HG03066 (cell line): ENCODE measurements around the gene GUK1.
"Not testable (repeated sequence)": the region's sequence is repeated elsewhere in the genome, so short reads cannot be mapped to it uniquely, and the experiment has no call there.

Experiments
- ATAC-seq: cut with Tn5 transposase; IDR thresholded peaks from one replicate; pipeline ENCODE4 v1.9.1; 2021; ENCODE audit warnings: low read depth; ENCODE audit not compliant: unreplicated experiment

Gene GUK1

GRCh38 chr1:228175316-228176023 is 35.4 kb downstream of the GUK1 start:
- ATAC-seq: no peak

GRCh38 chr1:228176024-228176395 is 35.9 kb downstream of the GUK1 start:
- ATAC-seq: no peak

GRCh38 chr1:228176461-228177182 is 36.5 kb downstream of the GUK1 start:
- ATAC-seq: no peak

GRCh38 chr1:228177183-228177475 is 37.0 kb downstream of the GUK1 start:
- no peak for ATAC-seq

GRCh38 chr1:228177721-228178710 is 37.9 kb downstream of the GUK1 start:
- ATAC-seq: no peak

- no peak for ATAC-seq
Measured at GRCh38 chr1:228178737-228179684, 38.9 kb downstream of the GUK1 start.

GRCh38 chr1:228180271-228180958 is 40.3 kb downstream of the GUK1 start:
- no peak for ATAC-seq

GRCh38 chr1:228180959-228181644 is 41.0 kb downstream of the GUK1 start:
- no peak for ATAC-seq

GRCh38 chr1:228181645-228182034 is 41.6 kb downstream of the GUK1 start:
- ATAC-seq: no peak

- ATAC-seq: no peak
Measured at GRCh38 chr1:228182296-228183030, 42.4 kb downstream of the GUK1 start.

GRCh38 chr1:228184152-228184551 is 44.1 kb downstream of the GUK1 start:
- ATAC-seq: no peak

- no peak for ATAC-seq
Measured at GRCh38 chr1:228185641-228185965, 45.5 kb downstream of the GUK1 start.

GRCh38 chr1:228188249-228188648 is 48.2 kb downstream of the GUK1 start:
- ATAC-seq: not testable (repeated sequence)

- ATAC-seq: no peak
Measured at GRCh38 chr1:228190182-228190581, 50.1 kb downstream of the GUK1 start.

GRCh38 chr1:228190778-228191177 is 50.7 kb downstream of the GUK1 start:
- no peak for ATAC-seq

- no peak for ATAC-seq
Measured at GRCh38 chr1:228194436-228194835, 54.4 kb downstream of the GUK1 start.

- no peak for ATAC-seq
Measured at GRCh38 chr1:228194921-228195812, 55.1 kb downstream of the GUK1 start.
